ENCODE measurements around the gene AGBL5.

The AGBL5 gene, protein sequence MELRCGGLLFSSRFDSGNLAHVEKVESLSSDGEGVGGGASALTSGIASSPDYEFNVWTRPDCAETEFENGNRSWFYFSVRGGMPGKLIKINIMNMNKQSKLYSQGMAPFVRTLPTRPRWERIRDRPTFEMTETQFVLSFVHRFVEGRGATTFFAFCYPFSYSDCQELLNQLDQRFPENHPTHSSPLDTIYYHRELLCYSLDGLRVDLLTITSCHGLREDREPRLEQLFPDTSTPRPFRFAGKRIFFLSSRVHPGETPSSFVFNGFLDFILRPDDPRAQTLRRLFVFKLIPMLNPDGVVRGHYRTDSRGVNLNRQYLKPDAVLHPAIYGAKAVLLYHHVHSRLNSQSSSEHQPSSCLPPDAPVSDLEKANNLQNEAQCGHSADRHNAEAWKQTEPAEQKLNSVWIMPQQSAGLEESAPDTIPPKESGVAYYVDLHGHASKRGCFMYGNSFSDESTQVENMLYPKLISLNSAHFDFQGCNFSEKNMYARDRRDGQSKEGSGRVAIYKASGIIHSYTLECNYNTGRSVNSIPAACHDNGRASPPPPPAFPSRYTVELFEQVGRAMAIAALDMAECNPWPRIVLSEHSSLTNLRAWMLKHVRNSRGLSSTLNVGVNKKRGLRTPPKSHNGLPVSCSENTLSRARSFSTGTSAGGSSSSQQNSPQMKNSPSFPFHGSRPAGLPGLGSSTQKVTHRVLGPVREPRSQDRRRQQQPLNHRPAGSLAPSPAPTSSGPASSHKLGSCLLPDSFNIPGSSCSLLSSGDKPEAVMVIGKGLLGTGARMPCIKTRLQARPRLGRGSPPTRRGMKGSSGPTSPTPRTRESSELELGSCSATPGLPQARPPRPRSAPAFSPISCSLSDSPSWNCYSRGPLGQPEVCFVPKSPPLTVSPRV

GRCh38 chr2:27050996-27051901, at the start of gene AGBL5:
Gene AGBL5, plus strand, starts transcription at chr2:27051668. Its CDS starts 1,291 bp downstream, at chr2:27052959.
- H3K4me3 ChIP-seq (ENCODE audit: low read length), result peak within 1 kb of the TSS; percentile 92
- DNase-seq (ENCODE audit: low read depth), result peak; percentile 96
- peaks cover 25% of the 10 kb centered on the region for H3K36me3 ChIP-seq (ENCODE audit: control insufficient read depth, insufficient read depth, low read length, severe bottlenecking)
- no peaks in the 10 kb centered on the region for H3K27me3 ChIP-seq (replicated peaks; ENCODE audit: control insufficient read depth, insufficient read depth, low read length)
- H3K4me1 ChIP-seq (ENCODE audit: control insufficient read depth, insufficient read depth, low read length), result peaks cover 6% of the 10 kb centered on the region
- H3K9me3 ChIP-seq (ENCODE audit: control insufficient read depth, low read length), result no peaks in the 10 kb centered on the region
- peak within 1 kb of the TSS; percentile 90 for H3K9ac ChIP-seq (ENCODE audit: low read length)

DNA sequence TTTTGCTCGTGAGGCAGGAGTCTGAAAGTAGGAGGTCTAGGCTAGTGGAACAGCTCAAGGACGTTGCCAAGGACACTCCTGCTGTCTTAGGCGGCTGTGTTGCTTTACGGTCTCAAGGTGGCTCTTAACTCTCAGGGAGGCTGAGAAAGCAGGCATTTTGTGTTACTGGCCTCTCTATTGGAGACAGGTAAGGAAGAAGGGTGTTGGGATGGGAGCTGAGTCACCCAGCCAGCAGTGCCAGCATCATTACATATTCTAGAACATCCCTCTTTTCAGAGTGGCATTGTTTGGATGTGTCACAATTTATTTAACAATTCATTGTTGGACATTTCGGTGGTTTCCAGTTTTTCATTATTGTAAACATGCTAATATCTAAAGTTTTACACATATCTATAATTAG, 49.5 kb upstream of the AGBL5 start:
- Histone ChIP-seq H3K4me3 (ENCODE audit: low read length) (no peak overlapping the region), H3K4me1 (ENCODE audit: control insufficient read depth, insufficient read depth, low read length) (peaks cover 7% of the 10 kb centered on the region), H3K9me3 (ENCODE audit: control insufficient read depth, low read length) (no peaks in the 10 kb centered on the region), H3K36me3 (ENCODE audit: control insufficient read depth, insufficient read depth, low read length, severe bottlenecking) (peaks cover 3% of the 10 kb centered on the region), H3K9ac (ENCODE audit: low read length) (no peak overlapping the region), H3K27me3 (replicated peaks; ENCODE audit: control insufficient read depth, insufficient read depth, low read length) (no peaks in the 10 kb centered on the region)
- DNase-seq (ENCODE audit: low read depth), result no peak

DNA sequence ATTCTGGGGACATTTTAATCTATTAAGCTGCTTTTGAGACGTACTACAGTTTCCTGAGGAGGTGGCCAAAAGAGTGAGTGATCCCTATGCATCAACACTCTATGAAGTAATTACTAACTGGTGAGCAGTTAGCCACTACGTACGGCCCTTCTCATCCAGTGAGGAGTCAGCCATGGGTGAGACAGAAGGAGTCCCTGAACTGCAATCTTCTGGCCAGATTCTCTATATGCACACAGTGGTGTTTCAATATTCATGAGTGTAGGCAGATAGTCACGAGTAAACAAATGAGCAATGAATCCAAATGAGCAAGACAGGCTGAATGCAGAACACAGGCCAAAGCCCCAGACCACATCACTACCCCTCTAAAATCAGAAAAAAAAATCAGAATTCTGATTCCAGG, 48.5 kb upstream of the AGBL5 start:
- Histone ChIP-seq H3K27me3 (replicated peaks; ENCODE audit: control insufficient read depth, insufficient read depth, low read length) (no peaks in the 10 kb centered on the region), H3K9ac (ENCODE audit: low read length) (no peak overlapping the region), H3K4me3 (ENCODE audit: low read length) (no peak overlapping the region), H3K9me3 (ENCODE audit: control insufficient read depth, low read length) (no peaks in the 10 kb centered on the region), H3K4me1 (ENCODE audit: control insufficient read depth, insufficient read depth, low read length) (peaks cover 7% of the 10 kb centered on the region), H3K36me3 (ENCODE audit: control insufficient read depth, insufficient read depth, low read length, severe bottlenecking) (peaks cover 3% of the 10 kb centered on the region)
- no peak for DNase-seq (ENCODE audit: low read depth)

GRCh38 chr2:27003857-27004256, 47.6 kb upstream of the AGBL5 start:
- Histone ChIP-seq H3K27me3 (replicated peaks; ENCODE audit: control insufficient read depth, insufficient read depth, low read length) (no peaks in the 10 kb centered on the region), H3K9ac (ENCODE audit: low read length) (no peak overlapping the region), H3K9me3 (ENCODE audit: control insufficient read depth, low read length) (no peaks in the 10 kb centered on the region), H3K36me3 (ENCODE audit: control insufficient read depth, insufficient read depth, low read length, severe bottlenecking) (no peaks in the 10 kb centered on the region), H3K4me3 (ENCODE audit: low read length) (no peak overlapping the region), H3K4me1 (ENCODE audit: control insufficient read depth, insufficient read depth, low read length) (peaks cover 12% of the 10 kb centered on the region)
- no peak for DNase-seq (ENCODE audit: low read depth)

DNA sequence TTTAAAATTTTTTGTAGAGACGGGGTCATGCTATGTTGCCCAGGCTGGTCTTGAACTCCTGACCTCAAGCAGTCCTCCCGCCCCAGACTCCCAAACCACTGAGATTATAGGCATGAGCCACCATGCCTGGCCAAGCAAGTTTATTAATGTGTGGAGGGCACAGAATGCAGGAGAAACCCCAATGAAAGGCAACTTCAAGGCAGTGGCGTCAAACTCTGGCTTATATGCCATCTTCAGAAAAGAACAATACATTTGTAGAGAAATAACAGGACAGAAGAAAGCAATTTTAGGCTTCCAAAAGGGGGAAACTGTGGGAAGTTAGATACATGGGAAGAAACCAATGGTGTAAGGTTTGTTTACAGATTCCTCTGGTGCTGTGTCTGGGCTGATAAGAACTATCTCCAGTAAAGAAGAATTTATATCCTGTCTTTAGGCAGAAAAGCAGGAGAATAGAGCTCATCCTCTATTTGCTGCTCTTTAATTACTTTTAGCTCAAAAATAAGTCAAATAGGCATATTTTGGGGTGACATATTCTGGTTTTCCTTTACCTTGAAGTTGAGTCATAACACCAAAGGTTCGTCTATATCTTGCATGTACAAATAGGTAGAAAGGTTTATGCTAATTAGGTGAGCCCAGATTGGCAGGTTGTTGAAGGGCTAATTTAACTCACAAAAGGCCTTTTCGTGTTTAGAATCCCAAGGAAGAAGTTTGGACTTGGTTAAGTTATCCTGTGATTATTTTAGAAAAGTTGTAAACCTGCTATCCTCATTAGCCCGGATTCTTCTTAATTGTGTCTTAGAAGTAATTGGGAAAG, 44.7 kb upstream of the AGBL5 start:
- Histone ChIP-seq H3K4me3 (ENCODE audit: low read length) (no peak overlapping the region), H3K36me3 (ENCODE audit: control insufficient read depth, insufficient read depth, low read length, severe bottlenecking) (no peaks in the 10 kb centered on the region), H3K27me3 (replicated peaks; ENCODE audit: control insufficient read depth, insufficient read depth, low read length) (no peaks in the 10 kb centered on the region), H3K9me3 (ENCODE audit: control insufficient read depth, low read length) (no peaks in the 10 kb centered on the region), H3K4me1 (ENCODE audit: control insufficient read depth, insufficient read depth, low read length) (peaks cover 33% of the 10 kb centered on the region), H3K9ac (ENCODE audit: low read length) (no peak overlapping the region)
- DNase-seq (ENCODE audit: low read depth), result no peak

GRCh38 chr2:27007416-27008374, 43.8 kb upstream of the AGBL5 start:
- Histone ChIP-seq H3K36me3 (ENCODE audit: control insufficient read depth, insufficient read depth, low read length, severe bottlenecking) (no peaks in the 10 kb centered on the region), H3K9ac (ENCODE audit: low read length) (no peak overlapping the region), H3K4me1 (ENCODE audit: control insufficient read depth, insufficient read depth, low read length) (peaks cover 41% of the 10 kb centered on the region), H3K27me3 (replicated peaks; ENCODE audit: control insufficient read depth, insufficient read depth, low read length) (no peaks in the 10 kb centered on the region), H3K9me3 (ENCODE audit: control insufficient read depth, low read length) (no peaks in the 10 kb centered on the region), H3K4me3 (ENCODE audit: low read length) (no peak overlapping the region)
- DNase-seq (ENCODE audit: low read depth), result no peak

DNA sequence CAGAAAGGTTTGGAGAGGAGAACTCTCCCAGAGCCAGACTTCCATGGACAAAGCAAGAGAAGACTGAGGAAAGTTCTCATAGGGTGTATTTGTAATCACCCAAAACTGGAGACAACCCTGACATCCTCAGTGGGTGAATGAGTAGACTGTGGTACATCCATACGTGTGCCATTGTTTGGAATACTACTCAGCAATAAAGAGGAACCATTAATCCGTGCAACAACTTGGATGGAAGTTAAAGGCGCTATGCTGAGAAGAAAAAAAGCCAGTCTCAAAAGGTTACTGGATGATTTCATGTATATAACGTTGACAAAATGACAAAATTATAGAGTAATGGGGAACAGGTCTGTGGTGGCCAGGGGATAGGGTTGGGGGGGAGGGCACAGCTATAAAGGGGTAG, 42.8 kb upstream of the AGBL5 start:
- peaks cover 47% of the 10 kb centered on the region for H3K4me1 ChIP-seq (ENCODE audit: control insufficient read depth, insufficient read depth, low read length)
- H3K36me3 ChIP-seq (ENCODE audit: control insufficient read depth, insufficient read depth, low read length, severe bottlenecking), result no peaks in the 10 kb centered on the region
- no peak overlapping the region for H3K4me3 ChIP-seq (ENCODE audit: low read length)
- H3K9me3 ChIP-seq (ENCODE audit: control insufficient read depth, low read length), result no peaks in the 10 kb centered on the region
- no peak for DNase-seq (ENCODE audit: low read depth)
- H3K27me3 ChIP-seq (replicated peaks; ENCODE audit: control insufficient read depth, insufficient read depth, low read length), result no peaks in the 10 kb centered on the region
- H3K9ac ChIP-seq (ENCODE audit: low read length), result no peak overlapping the region

DNA sequence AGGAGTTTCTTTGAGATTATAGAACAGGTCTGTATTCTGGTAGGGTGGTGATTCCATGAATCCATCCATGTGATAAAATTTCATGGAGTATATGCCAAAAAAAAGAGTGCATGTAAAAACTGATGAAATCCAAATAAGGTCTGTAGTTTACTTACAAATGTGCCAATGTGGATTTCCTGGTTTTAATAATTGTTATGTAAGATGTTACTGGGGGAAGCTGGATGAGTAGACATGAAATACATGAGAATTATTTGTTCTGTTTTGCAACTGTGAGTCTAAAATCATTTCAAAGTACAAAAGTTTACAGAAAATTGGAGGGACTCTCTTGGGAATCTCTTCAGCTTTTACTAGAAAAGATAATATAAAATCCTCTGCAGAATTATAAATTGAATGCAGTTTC, 42.4 kb upstream of the AGBL5 start:
- Histone ChIP-seq H3K4me3 (ENCODE audit: low read length) (no peak overlapping the region), H3K4me1 (ENCODE audit: control insufficient read depth, insufficient read depth, low read length) (peaks cover 43% of the 10 kb centered on the region), H3K27me3 (replicated peaks; ENCODE audit: control insufficient read depth, insufficient read depth, low read length) (no peaks in the 10 kb centered on the region), H3K9me3 (ENCODE audit: control insufficient read depth, low read length) (no peaks in the 10 kb centered on the region), H3K36me3 (ENCODE audit: control insufficient read depth, insufficient read depth, low read length, severe bottlenecking) (no peaks in the 10 kb centered on the region), H3K9ac (ENCODE audit: low read length) (peak overlapping the region; percentile 44)
- DNase-seq (ENCODE audit: low read depth), result no peak

- no peak overlapping the region for H3K4me3 ChIP-seq (ENCODE audit: low read length)
- no peak for DNase-seq (ENCODE audit: low read depth)
- H3K4me1 ChIP-seq (ENCODE audit: control insufficient read depth, insufficient read depth, low read length), result peaks cover 41% of the 10 kb centered on the region
- H3K36me3 ChIP-seq (ENCODE audit: control insufficient read depth, insufficient read depth, low read length, severe bottlenecking), result no peaks in the 10 kb centered on the region
- H3K27me3 ChIP-seq (replicated peaks; ENCODE audit: control insufficient read depth, insufficient read depth, low read length), result no peaks in the 10 kb centered on the region
- H3K9ac ChIP-seq (ENCODE audit: low read length), result peak overlapping the region; percentile 44
- H3K9me3 ChIP-seq (ENCODE audit: control insufficient read depth, low read length), result no peaks in the 10 kb centered on the region
Observed at GRCh38 chr2:27009716-27010115, 41.8 kb upstream of the AGBL5 start.
